Fibroblast of lung (primary cell): Measurements from ENCODE around the gene TRIM40. TPM values are rescaled to one million over a fixed set of nuclear protein-coding genes. Genes with fewer than 3 reads are reported as not detected.

Experiments used
- DNase-seq, 2 donors: peaks; one replicate each; pipeline versions ENCODE4 v3.0.0 to v3.0.0-alpha.2; 2010; ENCODE audit warnings: low read depth in 2 of 2
- H2AFZ ChIP-seq: 2 replicates; pipeline ENCODE4 v1.5.1; 2012; ENCODE audit warnings: low read length, control low read depth, inconsistent platforms
- H3K27ac ChIP-seq: 2 replicates; pipeline ENCODE4 v1.5.1; 2011; ENCODE audit warnings: low read length, control low read depth; ENCODE audit not compliant: insufficient read depth
- H3K27me3 ChIP-seq: 2 replicates; pipeline ENCODE4 v1.5.1; 2011; ENCODE audit warnings: mild to moderate bottlenecking, low read length; ENCODE audit not compliant: control insufficient read depth, insufficient read depth
- H3K36me3 ChIP-seq: 2 replicates; pipeline ENCODE4 v1.5.1; 2011; ENCODE audit warnings: low read length; ENCODE audit not compliant: control insufficient read depth, insufficient read depth
- H3K4me1 ChIP-seq: 2 replicates; pipeline ENCODE4 v1.5.1; 2011; ENCODE audit warnings: low read length; ENCODE audit not compliant: control insufficient read depth, insufficient read depth; ENCODE audit errors: extremely low read depth
- H3K4me2 ChIP-seq: 2 replicates; pipeline ENCODE4 v1.5.1; 2011; ENCODE audit warnings: low read length, control low read depth; ENCODE audit not compliant: insufficient read depth; ENCODE audit errors: extremely low read depth
- H3K4me3 ChIP-seq, 4 experiments: fragments of 200-600 bp in 1 of 4; sonication (generic) in 1 of 4; replicated peaks in 1 of 4; 2 replicates each; pipeline ENCODE4 v1.5.1; 2011 to 2016; ENCODE audit warnings: low read length in 4 of 4, low read depth in 3 of 4, mild to moderate bottlenecking in 3 of 4, control low read depth in 2 of 4, inconsistent platforms in 1 of 4, mixed read lengths in 1 of 4; ENCODE audit not compliant: insufficient read depth in 1 of 4; ENCODE audit errors: control extremely low read depth in 1 of 4
- H3K79me2 ChIP-seq: 2 replicates; pipeline ENCODE4 v1.5.1; 2012; ENCODE audit warnings: mild to moderate bottlenecking, low read length, inconsistent platforms; ENCODE audit not compliant: control insufficient read depth, insufficient read depth
- H3K9ac ChIP-seq: 2 replicates; pipeline ENCODE4 v1.5.1; 2011; ENCODE audit warnings: mild to moderate bottlenecking, low read length, control low read depth; ENCODE audit not compliant: insufficient read depth
- H3K9me3 ChIP-seq: 2 replicates; pipeline ENCODE4 v1.5.1; 2012; ENCODE audit warnings: low read depth, low read length; ENCODE audit not compliant: control insufficient read depth, insufficient read depth
- H4K20me1 ChIP-seq: 2 replicates; pipeline ENCODE4 v1.5.1; 2011; ENCODE audit warnings: low read length; ENCODE audit not compliant: control insufficient read depth, insufficient read depth; ENCODE audit errors: extremely low read depth
- CTCF ChIP-seq, 2 donors: IDR thresholded peaks in 1 of 2; conservative IDR thresholded peaks in 1 of 2; 1 replicate in 1 of 2; 2 replicates in 1 of 2; pipeline ENCODE4 v1.5.1; 2011 to 2012; ENCODE audit warnings: low read length in 2 of 2, control low read depth in 1 of 2, inconsistent platforms in 1 of 2, low read depth in 1 of 2, mild to moderate bottlenecking in 1 of 2
- EZH2 ChIP-seq: IDR thresholded peaks from 2 replicates; pipeline ENCODE4 v1.5.1; 2012; ENCODE audit warnings: low read length, control low read depth, mild to moderate bottlenecking; ENCODE audit errors: missing control alignments
- polyA plus RNA-seq, 2 donors: library from polyadenylated mRNA; depleted of rRNA in 1 of 2; stranded (reverse) in 1 of 2; unstranded in 1 of 2; fragments of >200 nt; gene quantifications; 2 replicates each; pipeline ENCODE4 v1.2.1, GENCODE V29; 2011 to 2012; ENCODE audit warnings: missing spikeins in 1 of 2
- total RNA-seq: library from RNA; depleted of rRNA; stranded (reverse); fragments of >200 nt; gene quantifications from 2 replicates; pipeline ENCODE4 v1.2.1, GENCODE V29; 2014

Gene TRIM40
- total and polyA plus RNA-seq, 2 donors (not counting 1 experiment from before 2014, with no cell fraction given), result not detected

DNA sequence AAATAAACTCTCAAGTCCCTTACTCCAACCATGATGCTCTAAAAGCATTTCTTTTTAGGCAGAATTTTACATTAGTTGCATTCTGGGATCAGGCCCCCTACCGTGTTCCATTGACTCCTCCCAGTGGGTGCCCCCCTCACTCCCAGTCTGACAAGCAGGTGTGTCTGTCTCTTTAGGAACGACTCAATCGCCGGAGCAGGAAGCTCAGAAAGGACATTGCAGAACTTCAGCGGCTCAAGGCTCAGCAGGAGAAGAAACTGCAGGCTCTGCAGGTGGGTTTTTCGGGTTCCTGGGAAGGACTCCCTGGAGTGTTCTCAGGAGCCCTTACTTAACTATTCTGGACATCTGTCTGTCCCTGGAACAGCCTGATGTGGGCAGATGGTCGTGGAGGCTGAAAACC is 9.9 kb downstream of the TRIM40 start:
- Histone ChIP-seq H3K4me3 (no peak overlapping the region), H3K27me3 (peaks cover 17% of the 10 kb centered on the region), H3K4me1 (no peaks in the 10 kb centered on the region), H2AFZ (no peak overlapping the region), H3K9me3 (no peaks in the 10 kb centered on the region), H4K20me1 (no peaks in the 10 kb centered on the region), H3K36me3 (no peaks in the 10 kb centered on the region), H3K27ac (no peak overlapping the region), H3K9ac (no peak overlapping the region), H3K4me2 (no peak overlapping the region), H3K79me2 (no peaks in the 10 kb centered on the region)
- DNase-seq, result no peak
- TF ChIP-seq EZH2 (no peak), CTCF (conservative IDR thresholded peaks at IDR 0.05 in 1 of 2, IDR thresholded peaks at IDR 0.05 in 1 of 2; ENCODE audit: low read depth in 1 of 2, low read length in 2 of 2) (no peak)

- Histone ChIP-seq H3K9ac (no peak overlapping the region), H3K36me3 (no peaks in the 10 kb centered on the region), H3K79me2 (no peaks in the 10 kb centered on the region), H3K9me3 (no peaks in the 10 kb centered on the region), H4K20me1 (no peaks in the 10 kb centered on the region), H3K4me2 (no peak overlapping the region), H3K27ac (no peak overlapping the region), H3K27me3 (peaks cover 17% of the 10 kb centered on the region), H2AFZ (no peak overlapping the region), H3K4me3 (no peak overlapping the region), H3K4me1 (no peaks in the 10 kb centered on the region)
- no peak for DNase-seq
- TF ChIP-seq CTCF (conservative IDR thresholded peaks at IDR 0.05 in 1 of 2, IDR thresholded peaks at IDR 0.05 in 1 of 2; ENCODE audit: low read depth in 1 of 2, low read length in 2 of 2), result no peak
- no peak for TF ChIP-seq EZH2
Measured at GRCh38 chr6:30147096-30147495, 11.2 kb downstream of the TRIM40 start.

DNA sequence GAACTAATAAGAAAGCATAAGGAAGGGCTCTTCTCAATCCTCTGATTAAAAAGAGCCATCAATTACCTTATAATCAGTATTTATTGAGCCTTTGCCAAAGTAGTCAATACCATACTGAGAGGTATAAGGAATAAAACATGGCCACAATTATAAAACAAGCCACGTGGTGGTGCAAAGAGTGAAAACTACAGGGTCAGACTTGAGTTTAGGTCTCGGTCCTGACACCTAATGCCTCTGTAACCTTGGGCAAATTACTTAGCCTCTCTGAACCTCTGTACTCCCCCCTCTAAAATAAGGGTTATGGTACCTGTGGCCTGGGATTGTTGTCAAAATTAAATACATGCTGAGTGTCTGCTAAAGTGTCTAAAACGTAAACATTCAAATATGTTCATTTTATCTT is 13.3 kb downstream of the TRIM40 start:
- H3K27ac ChIP-seq, result no peak overlapping the region
- H3K27me3 ChIP-seq, result peaks cover 12% of the 10 kb centered on the region
- H3K4me3 ChIP-seq, result no peak overlapping the region
- no peaks in the 10 kb centered on the region for H4K20me1 ChIP-seq
- no peak for TF ChIP-seq EZH2
- TF ChIP-seq CTCF (conservative IDR thresholded peaks at IDR 0.05 in 1 of 2, IDR thresholded peaks at IDR 0.05 in 1 of 2; ENCODE audit: low read depth in 1 of 2, low read length in 2 of 2), result no peak
- no peak overlapping the region for H3K4me2 ChIP-seq
- H3K4me1 ChIP-seq, result no peaks in the 10 kb centered on the region
- H3K36me3 ChIP-seq, result no peaks in the 10 kb centered on the region
- H3K9ac ChIP-seq, result no peak overlapping the region
- no peaks in the 10 kb centered on the region for H3K79me2 ChIP-seq
- no peaks in the 10 kb centered on the region for H3K9me3 ChIP-seq
- DNase-seq, result no peak
- H2AFZ ChIP-seq, result no peak overlapping the region
